Measurements from ENCODE around the gene CLEC1A. TPM values are rescaled to one million over a fixed set of nuclear protein-coding genes. Genes with fewer than 3 reads are reported as not detected.

CLEC1A gene
- polyA plus RNA-seq, 1 experiment, result not detected

GRCh38 chr12:10067264-10067663 lies 31.5 kb downstream of the CLEC1A start:
- DNase-seq (ENCODE audit: low read depth, low spot score), result no peak
- no peak for TF ChIP-seq CTCF (IDR thresholded peaks at IDR 0.05; ENCODE audit: low read depth, low read length)
- H3K27me3 ChIP-seq (ENCODE audit: control insufficient read depth, insufficient read depth, low read length), result no peaks in the 10 kb centered on the region
- H3K4me3 ChIP-seq (ENCODE audit: low read depth, low read length), result no peak overlapping the region
- ChIA-PET CTCF (interaction anchor here (1.8 kb wide), 1 partner anchor 72 kb away, joined by 5 read pairs; no protein-coding TSS in a partner anchor), POLR2A (no interaction called here)
- no peaks in the 10 kb centered on the region for H3K9me3 ChIP-seq (ENCODE audit: control insufficient read depth, insufficient read depth, low read length)
- H3K27ac ChIP-seq (ENCODE audit: low read depth, low read length), result no peak overlapping the region

GRCh38 chr12:10065241-10065640 lies 33.5 kb downstream of the CLEC1A start:
- Histone ChIP-seq H3K27ac (ENCODE audit: low read depth, low read length) (no peak overlapping the region), H3K27me3 (ENCODE audit: control insufficient read depth, insufficient read depth, low read length) (no peaks in the 10 kb centered on the region), H3K4me3 (ENCODE audit: low read depth, low read length) (no peak overlapping the region), H3K9me3 (ENCODE audit: control insufficient read depth, insufficient read depth, low read length) (no peaks in the 10 kb centered on the region)
- POLR2A ChIA-PET, result no interaction called here
- no peak for DNase-seq (ENCODE audit: low read depth, low spot score)
- CTCF ChIA-PET, result interaction anchor here (0.8 kb wide), 1 partner anchor 31 kb away, joined by 4 read pairs; no protein-coding TSS in a partner anchor
- TF ChIP-seq CTCF (IDR thresholded peaks at IDR 0.05; ENCODE audit: low read depth, low read length), result no peak

- Histone ChIP-seq H3K9me3 (ENCODE audit: control insufficient read depth, insufficient read depth, low read length) (no peaks in the 10 kb centered on the region), H3K4me3 (ENCODE audit: low read depth, low read length) (no peak overlapping the region), H3K27me3 (ENCODE audit: control insufficient read depth, insufficient read depth, low read length) (no peaks in the 10 kb centered on the region), H3K27ac (ENCODE audit: low read depth, low read length) (no peak overlapping the region)
- no peak for DNase-seq (ENCODE audit: low read depth, low spot score)
- ChIA-PET POLR2A (no interaction called here), CTCF (interaction anchor here (0.7 kb wide), 1 partner anchor 177 kb away, joined by 3 read pairs; no protein-coding TSS in a partner anchor)
- TF ChIP-seq CTCF (IDR thresholded peaks at IDR 0.05; ENCODE audit: low read depth, low read length), result no peak
Measured at GRCh38 chr12:10058387-10058786, 40.4 kb downstream of the CLEC1A start.

GRCh38 chr12:10052193-10052913 lies 46.4 kb downstream of the CLEC1A start:
- no peaks in the 10 kb centered on the region for H3K9me3 ChIP-seq (ENCODE audit: control insufficient read depth, insufficient read depth, low read length)
- ChIA-PET CTCF (no interaction called here), POLR2A (no interaction called here)
- no peak overlapping the region for H3K4me3 ChIP-seq (ENCODE audit: low read depth, low read length)
- DNase-seq (ENCODE audit: low read depth, low spot score), result no peak
- H3K27me3 ChIP-seq (ENCODE audit: control insufficient read depth, insufficient read depth, low read length), result no peaks in the 10 kb centered on the region
- no peak overlapping the region for H3K27ac ChIP-seq (ENCODE audit: low read depth, low read length)
- TF ChIP-seq CTCF (IDR thresholded peaks at IDR 0.05; ENCODE audit: low read depth, low read length), result no peak

GRCh38 chr12:10048526-10048925 lies 50.3 kb downstream of the CLEC1A start:
- no peak for TF ChIP-seq CTCF (IDR thresholded peaks at IDR 0.05; ENCODE audit: low read depth, low read length)
- Histone ChIP-seq H3K27ac (ENCODE audit: low read depth, low read length) (no peak overlapping the region), H3K9me3 (ENCODE audit: control insufficient read depth, insufficient read depth, low read length) (no peaks in the 10 kb centered on the region), H3K27me3 (ENCODE audit: control insufficient read depth, insufficient read depth, low read length) (peaks cover 2% of the 10 kb centered on the region), H3K4me3 (ENCODE audit: low read depth, low read length) (no peak overlapping the region)
- CTCF ChIA-PET, result no interaction called here
- POLR2A ChIA-PET, result no interaction called here
- DNase-seq (ENCODE audit: low read depth, low spot score), result no peak

Data from AG04450 (cell line).